Hematopoietic multipotent progenitor cell treated with erythropoietin and hydrocortisone succinate and interleukin-3 and kit ligand, for 17 days (in vitro differentiated cells): ENCODE results near the gene CYP3A7.
"Not testable (repeated sequence)": the region's sequence is repeated elsewhere in the genome, so short reads cannot be mapped to it uniquely, and the experiment has no call there.

Source experiments
- DNase-seq: peaks from one replicate; pipeline ENCODE4 v3.0.0-alpha.2; 2015; ENCODE audit warnings: low spot score

CYP3A7 gene

GRCh38 chr7:99734987-99735386 is at the start of gene CYP3A7:
TSS of gene CYP3A7 (minus strand) at chr7:99735196. CDS start at chr7:99735093, 103 bp downstream.
- no peak for DNase-seq

GRCh38 chr7:99784007-99784406 is 49.0 kb upstream of the CYP3A7 start, which contains the start of gene CYP3A4:
TSS of gene CYP3A4 (minus strand) at chr7:99784184. CDS start at chr7:99784081, 103 bp downstream.
- DNase-seq, result no peak

GRCh38 chr7:99782012-99782953 is 47.3 kb upstream of the CYP3A7 start:
- DNase-seq, result no peak

GRCh38 chr7:99780588-99780987 is 45.6 kb upstream of the CYP3A7 start:
- DNase-seq, result no peak

GRCh38 chr7:99779949-99780348 is 45.0 kb upstream of the CYP3A7 start:
- DNase-seq, result no peak

GRCh38 chr7:99778880-99779279 is 43.9 kb upstream of the CYP3A7 start:
- no peak for DNase-seq

GRCh38 chr7:99773395-99773794 is 38.4 kb upstream of the CYP3A7 start:
- DNase-seq, result not testable (repeated sequence)

- no peak for DNase-seq
Measured at GRCh38 chr7:99772565-99772964, 37.6 kb upstream of the CYP3A7 start.

- not testable (repeated sequence) for DNase-seq
Measured at GRCh38 chr7:99769494-99769893, 34.5 kb upstream of the CYP3A7 start.

- no peak for DNase-seq
Measured at GRCh38 chr7:99768471-99768870, 33.5 kb upstream of the CYP3A7 start.

GRCh38 chr7:99767662-99768061 is 32.7 kb upstream of the CYP3A7 start:
- no peak for DNase-seq

- no peak for DNase-seq
Measured at GRCh38 chr7:99766484-99767099, 31.6 kb upstream of the CYP3A7 start.

- DNase-seq, result no peak
Measured at GRCh38 chr7:99764478-99764877, 29.5 kb upstream of the CYP3A7 start.

GRCh38 chr7:99762680-99763327 is 27.8 kb upstream of the CYP3A7 start:
- peak; percentile 68 for DNase-seq

GRCh38 chr7:99755085-99755484 is 20.1 kb upstream of the CYP3A7 start:
- no peak for DNase-seq

GRCh38 chr7:99752356-99752755 is 17.4 kb upstream of the CYP3A7 start:
- no peak for DNase-seq

GRCh38 chr7:99751322-99752052 is 16.5 kb upstream of the CYP3A7 start:
- not testable (repeated sequence) for DNase-seq

GRCh38 chr7:99748846-99749579 is 14.0 kb upstream of the CYP3A7 start:
- DNase-seq, result no peak

GRCh38 chr7:99746915-99747314 is 11.9 kb upstream of the CYP3A7 start:
- not testable (repeated sequence) for DNase-seq

- DNase-seq, result not testable (repeated sequence)
Measured at GRCh38 chr7:99745395-99745794, 10.4 kb upstream of the CYP3A7 start.

GRCh38 chr7:99742737-99743394 is 7.9 kb upstream of the CYP3A7 start:
- no peak for DNase-seq
